ENCODE data around the gene PTPRJ.

DNA sequence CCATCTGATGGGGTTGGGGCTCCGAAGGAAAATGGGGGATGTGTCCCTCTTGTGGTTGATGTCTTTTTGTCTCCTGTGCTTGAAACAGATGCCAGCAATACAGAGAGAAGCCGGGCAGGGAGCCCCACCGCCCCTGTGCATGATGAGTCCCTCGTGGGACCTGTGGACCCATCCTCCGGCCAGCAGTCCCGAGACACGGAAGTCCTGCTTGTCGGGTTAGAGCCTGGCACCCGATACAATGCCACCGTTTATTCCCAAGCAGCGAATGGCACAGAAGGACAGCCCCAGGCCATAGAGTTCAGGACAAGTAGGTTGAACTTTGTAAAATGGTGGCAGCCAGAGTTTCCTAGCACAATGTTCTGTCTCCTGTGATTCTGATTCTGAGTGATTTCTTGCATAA is 144.5 kb downstream of the PTPRJ start:
- TF ChIP-seq XRCC4 (IDR thresholded peaks at IDR 0.05; ENCODE audit: extremely low read depth, insufficient read depth, insufficient read length) (no peak), ZNF766 (CRISPR knock-in tag; conservative IDR thresholded peaks at IDR 0.05) (no peak), ZKSCAN1 (IDR thresholded peaks at IDR 0.05; ENCODE audit: low read depth, low read length) (no peak), CCNT2 (IDR thresholded peaks at IDR 0.05; ENCODE audit: borderline replicate concordance, extremely low read depth, insufficient read length, low read depth, low read length) (no peak), POLR2AphosphoS5 (IDR thresholded peaks at IDR 0.05; ENCODE audit: control insufficient read depth, insufficient read depth, low read depth, low read length) (no peak), SAFB2 (IDR thresholded peaks at IDR 0.05; ENCODE audit: borderline replicate concordance, low read depth, low read length, severe bottlenecking) (no peak), EZH2 (IDR thresholded peaks at IDR 0.05; ENCODE audit: borderline replicate concordance, low read depth, low read length) (no peak), SIX5 (IDR thresholded peaks at IDR 0.05; ENCODE audit: borderline replicate concordance in 1 of 2, insufficient read depth in 1 of 2, low read depth in 1 of 2, low read length in 2 of 2) (no peak), NELFE (IDR thresholded peaks at IDR 0.05; ENCODE audit: insufficient read depth, insufficient read length) (no peak)
- TF ChIP-seq, protein P1, sequence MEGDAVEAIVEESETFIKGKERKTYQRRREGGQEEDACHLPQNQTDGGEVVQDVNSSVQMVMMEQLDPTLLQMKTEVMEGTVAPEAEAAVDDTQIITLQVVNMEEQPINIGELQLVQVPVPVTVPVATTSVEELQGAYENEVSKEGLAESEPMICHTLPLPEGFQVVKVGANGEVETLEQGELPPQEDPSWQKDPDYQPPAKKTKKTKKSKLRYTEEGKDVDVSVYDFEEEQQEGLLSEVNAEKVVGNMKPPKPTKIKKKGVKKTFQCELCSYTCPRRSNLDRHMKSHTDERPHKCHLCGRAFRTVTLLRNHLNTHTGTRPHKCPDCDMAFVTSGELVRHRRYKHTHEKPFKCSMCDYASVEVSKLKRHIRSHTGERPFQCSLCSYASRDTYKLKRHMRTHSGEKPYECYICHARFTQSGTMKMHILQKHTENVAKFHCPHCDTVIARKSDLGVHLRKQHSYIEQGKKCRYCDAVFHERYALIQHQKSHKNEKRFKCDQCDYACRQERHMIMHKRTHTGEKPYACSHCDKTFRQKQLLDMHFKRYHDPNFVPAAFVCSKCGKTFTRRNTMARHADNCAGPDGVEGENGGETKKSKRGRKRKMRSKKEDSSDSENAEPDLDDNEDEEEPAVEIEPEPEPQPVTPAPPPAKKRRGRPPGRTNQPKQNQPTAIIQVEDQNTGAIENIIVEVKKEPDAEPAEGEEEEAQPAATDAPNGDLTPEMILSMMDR (IDR thresholded peaks at IDR 0.05 in 2 of 3, conservative IDR thresholded peaks at IDR 0.05 in 1 of 3; ENCODE audit: insufficient read depth in 2 of 3, low read depth in 1 of 3, low read length in 3 of 3) = no peak
- TF ChIP-seq, protein P2, sequence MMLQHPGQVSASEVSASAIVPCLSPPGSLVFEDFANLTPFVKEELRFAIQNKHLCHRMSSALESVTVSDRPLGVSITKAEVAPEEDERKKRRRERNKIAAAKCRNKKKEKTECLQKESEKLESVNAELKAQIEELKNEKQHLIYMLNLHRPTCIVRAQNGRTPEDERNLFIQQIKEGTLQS (IDR thresholded peaks at IDR 0.05) = no peak
- TF ChIP-seq, protein P2 (CRISPR knock-in tag; conservative IDR thresholded peaks at IDR 0.05) = no peak

Measured in K562 (cell line).